IPS DF 4.7 (cell line): ENCODE measurements around the gene FMNL2.

Experiments
- DNase-seq: peaks from one replicate; pipeline ENCODE4 v3.0.0-alpha.2; 2013; ENCODE audit warnings: low spot score; ENCODE audit errors: extremely low read depth

The FMNL2 gene

GRCh38 chr2:152402780-152403759 is 68.1 kb downstream of the FMNL2 start:
- no peak for DNase-seq

GRCh38 chr2:152405206-152406118 is 70.5 kb downstream of the FMNL2 start:
- DNase-seq, result no peak

- no peak for DNase-seq
Observed at GRCh38 chr2:152406119-152406835, 71.3 kb downstream of the FMNL2 start.

- DNase-seq, result no peak
Observed at GRCh38 chr2:152406836-152407161, 71.8 kb downstream of the FMNL2 start.

GRCh38 chr2:152407204-152407721 is 72.3 kb downstream of the FMNL2 start:
- DNase-seq, result no peak

GRCh38 chr2:152407806-152408205 is 72.8 kb downstream of the FMNL2 start:
- DNase-seq, result no peak

GRCh38 chr2:152408254-152408653 is 73.3 kb downstream of the FMNL2 start:
- no peak for DNase-seq

- no peak for DNase-seq
Observed at GRCh38 chr2:152409386-152410164, 74.6 kb downstream of the FMNL2 start.

- DNase-seq, result no peak
Observed at GRCh38 chr2:152410165-152410597, 75.2 kb downstream of the FMNL2 start.

GRCh38 chr2:152411154-152411553 is 76.2 kb downstream of the FMNL2 start:
- DNase-seq, result no peak

GRCh38 chr2:152413228-152414030 is 78.5 kb downstream of the FMNL2 start:
- DNase-seq, result no peak

GRCh38 chr2:152415231-152415642 is 80.3 kb downstream of the FMNL2 start:
- no peak for DNase-seq

- DNase-seq, result no peak
Observed at GRCh38 chr2:152415796-152416195, 80.8 kb downstream of the FMNL2 start.

GRCh38 chr2:152418688-152419087 is 83.7 kb downstream of the FMNL2 start:
- DNase-seq, result no peak

GRCh38 chr2:152419944-152420343 is 85.0 kb downstream of the FMNL2 start:
- no peak for DNase-seq

- no peak for DNase-seq
Observed at GRCh38 chr2:152420363-152420762, 85.4 kb downstream of the FMNL2 start.

GRCh38 chr2:152420936-152421335 is 86.0 kb downstream of the FMNL2 start:
- DNase-seq, result no peak

GRCh38 chr2:152421521-152422370 is 86.8 kb downstream of the FMNL2 start:
- no peak for DNase-seq

GRCh38 chr2:152423684-152424083 is 88.7 kb downstream of the FMNL2 start:
- no peak for DNase-seq
